Measurements from ENCODE around the gene KRT32.

GRCh38 chr17:41489531-41489930, 22.3 kb upstream of the KRT32 start, which contains the start of gene KRT36:
- TF ChIP-seq RAD51 (IDR thresholded peaks at IDR 0.05; ENCODE audit: borderline replicate concordance, low read depth) (no peak), MLLT1 (IDR thresholded peaks at IDR 0.05) (no peak)
